GM12872 (cell line): ENCODE results near the gene PKD1.

Experiments
- TF ChIP-seq, protein P1 (sequence below): IDR thresholded peaks from 3 replicates; pipeline ENCODE4 v1.5.1; 2011; ENCODE audit warnings: low read depth, mild to moderate bottlenecking, low read length, moderate library complexity; ENCODE audit not compliant: insufficient read depth

PKD1 gene

DNA sequence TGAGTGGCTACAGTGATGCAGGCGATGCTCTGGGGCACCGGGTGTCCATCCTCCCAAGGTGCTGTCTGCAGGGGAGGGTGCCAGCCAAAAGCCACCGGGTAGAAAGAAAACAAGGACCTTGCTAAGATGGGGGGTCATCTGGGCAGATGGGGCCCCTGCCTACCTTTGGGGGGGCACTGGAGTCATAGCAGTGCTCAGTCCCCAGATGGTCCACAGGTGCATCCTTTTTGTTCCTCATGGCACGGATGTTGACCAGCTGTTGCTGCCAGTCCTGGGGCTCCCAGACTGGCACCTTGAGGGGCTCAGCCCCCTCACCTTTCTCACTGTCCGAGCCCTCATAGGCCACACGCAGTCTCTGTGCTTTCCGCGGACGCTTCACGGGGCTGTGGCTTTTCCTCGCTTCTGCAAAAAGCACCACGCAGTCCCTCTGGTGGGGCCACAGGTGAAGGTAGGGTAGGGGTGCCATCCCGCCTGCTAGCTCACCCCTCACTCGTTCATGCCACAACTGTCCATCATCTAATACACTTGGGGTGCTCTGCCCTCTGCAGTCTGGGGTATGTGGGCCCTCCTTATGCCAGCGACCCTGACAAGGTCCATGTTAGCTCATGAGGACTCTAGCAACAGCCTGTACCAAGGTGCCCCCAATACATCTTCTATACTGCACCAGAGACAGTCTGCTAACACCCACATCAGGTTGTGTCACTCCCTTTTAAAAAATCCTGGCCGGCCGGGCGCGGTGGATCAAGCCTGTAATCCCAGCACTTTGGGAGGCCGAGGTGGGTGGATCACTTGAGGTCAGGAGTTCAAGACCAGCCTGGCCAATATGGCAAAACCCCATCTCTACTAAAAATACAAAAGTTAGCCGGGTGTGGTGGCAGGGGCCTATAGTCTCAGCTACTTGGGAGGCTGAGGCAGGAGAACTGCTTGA lies 89.5 kb downstream of the PKD1 start:
- TF ChIP-seq, protein P1, sequence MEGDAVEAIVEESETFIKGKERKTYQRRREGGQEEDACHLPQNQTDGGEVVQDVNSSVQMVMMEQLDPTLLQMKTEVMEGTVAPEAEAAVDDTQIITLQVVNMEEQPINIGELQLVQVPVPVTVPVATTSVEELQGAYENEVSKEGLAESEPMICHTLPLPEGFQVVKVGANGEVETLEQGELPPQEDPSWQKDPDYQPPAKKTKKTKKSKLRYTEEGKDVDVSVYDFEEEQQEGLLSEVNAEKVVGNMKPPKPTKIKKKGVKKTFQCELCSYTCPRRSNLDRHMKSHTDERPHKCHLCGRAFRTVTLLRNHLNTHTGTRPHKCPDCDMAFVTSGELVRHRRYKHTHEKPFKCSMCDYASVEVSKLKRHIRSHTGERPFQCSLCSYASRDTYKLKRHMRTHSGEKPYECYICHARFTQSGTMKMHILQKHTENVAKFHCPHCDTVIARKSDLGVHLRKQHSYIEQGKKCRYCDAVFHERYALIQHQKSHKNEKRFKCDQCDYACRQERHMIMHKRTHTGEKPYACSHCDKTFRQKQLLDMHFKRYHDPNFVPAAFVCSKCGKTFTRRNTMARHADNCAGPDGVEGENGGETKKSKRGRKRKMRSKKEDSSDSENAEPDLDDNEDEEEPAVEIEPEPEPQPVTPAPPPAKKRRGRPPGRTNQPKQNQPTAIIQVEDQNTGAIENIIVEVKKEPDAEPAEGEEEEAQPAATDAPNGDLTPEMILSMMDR = no peak

DNA sequence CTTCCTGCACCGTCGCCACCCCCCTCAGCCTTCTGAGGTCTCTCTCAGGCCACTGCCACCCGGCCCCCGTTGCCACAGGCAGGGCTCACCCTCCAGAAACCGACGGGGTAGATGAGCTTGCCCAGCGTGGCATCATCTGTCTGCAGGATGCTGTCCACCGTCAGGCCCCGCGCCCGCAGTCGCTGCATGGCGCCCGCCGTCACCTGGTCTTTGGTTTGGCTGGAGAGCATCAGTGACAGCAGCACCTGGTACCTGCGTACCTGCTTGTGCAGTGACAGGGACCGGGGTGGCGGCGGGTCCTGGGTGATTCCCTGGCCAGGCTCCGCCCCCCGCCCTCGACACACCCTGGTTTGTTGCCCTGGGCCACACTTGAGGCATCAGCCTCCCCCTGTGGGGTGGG lies 91.2 kb downstream of the PKD1 start:
- TF ChIP-seq, protein P1 = no peak

DNA sequence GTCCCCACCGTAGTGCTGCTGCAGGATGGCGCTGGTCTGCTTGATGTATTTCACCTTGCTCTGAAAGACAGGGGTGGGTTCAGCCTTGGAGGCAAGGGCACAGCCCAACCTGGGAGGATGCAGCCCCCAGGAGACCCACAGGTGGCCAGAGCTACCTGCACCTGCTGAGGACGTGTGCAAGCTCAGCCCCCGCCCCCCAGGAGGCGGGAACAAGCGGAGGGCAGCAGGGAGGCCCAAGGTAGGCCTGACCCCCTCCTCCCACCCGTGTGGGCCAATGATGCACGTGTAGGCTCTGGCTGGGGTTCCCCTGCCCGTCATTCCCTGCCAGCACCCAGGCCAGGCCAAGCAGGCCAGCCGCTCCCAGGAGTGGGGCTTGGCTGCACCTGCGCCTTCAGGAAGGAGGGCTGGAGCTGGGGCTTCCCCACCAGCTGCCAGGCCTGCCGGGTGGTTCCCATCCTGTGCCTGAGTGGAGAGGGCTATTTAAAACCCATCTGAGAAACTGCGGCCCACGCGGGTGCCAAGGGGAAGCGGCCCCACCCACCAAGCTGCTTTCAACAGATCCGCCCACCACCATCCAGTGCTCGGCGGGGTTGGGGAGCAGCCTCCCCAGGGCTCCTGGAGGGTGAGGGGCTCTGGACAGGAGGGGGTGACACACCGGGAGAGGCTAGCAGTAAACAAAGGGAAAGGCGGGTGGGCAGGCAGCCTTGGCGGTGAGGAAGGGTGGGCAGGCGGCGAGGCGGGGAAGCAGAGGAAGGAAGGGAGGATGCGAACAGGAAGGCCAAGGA lies 91.8 kb downstream of the PKD1 start:
- TF ChIP-seq, protein P1 = no peak

DNA sequence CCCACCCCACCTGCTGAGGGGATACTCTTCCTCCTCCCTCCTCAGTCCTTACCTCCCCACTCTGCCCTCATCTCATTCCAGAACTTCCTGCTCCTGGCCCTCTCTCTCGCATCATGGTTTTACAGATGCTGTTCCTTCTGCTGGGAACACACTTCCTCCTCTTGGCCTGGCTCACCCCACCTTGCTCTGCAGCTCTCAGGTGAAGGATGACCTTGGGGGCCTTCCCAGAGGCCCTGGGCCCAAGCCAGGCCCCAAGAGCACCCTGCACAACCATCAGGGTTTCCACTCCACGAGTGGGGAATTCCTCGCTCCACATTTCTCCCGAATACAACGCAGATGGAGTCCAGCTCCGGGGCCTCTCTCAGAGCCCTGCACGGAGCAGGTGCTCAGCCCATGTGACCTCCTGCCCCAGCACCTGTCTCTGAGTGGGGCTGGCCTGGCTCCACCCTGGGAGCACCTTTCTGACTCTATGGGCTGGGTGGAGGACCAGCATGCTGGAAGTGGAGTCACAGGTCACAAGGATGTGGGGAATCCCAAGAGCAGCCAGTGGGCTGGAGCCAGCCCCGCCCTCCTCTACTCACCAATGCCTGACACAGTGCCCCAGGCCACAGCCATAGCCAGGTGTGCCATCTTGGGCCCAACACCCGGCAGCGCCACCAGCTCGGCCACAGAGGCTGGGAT lies 92.6 kb downstream of the PKD1 start:
- TF ChIP-seq, protein P1 = no peak

DNA sequence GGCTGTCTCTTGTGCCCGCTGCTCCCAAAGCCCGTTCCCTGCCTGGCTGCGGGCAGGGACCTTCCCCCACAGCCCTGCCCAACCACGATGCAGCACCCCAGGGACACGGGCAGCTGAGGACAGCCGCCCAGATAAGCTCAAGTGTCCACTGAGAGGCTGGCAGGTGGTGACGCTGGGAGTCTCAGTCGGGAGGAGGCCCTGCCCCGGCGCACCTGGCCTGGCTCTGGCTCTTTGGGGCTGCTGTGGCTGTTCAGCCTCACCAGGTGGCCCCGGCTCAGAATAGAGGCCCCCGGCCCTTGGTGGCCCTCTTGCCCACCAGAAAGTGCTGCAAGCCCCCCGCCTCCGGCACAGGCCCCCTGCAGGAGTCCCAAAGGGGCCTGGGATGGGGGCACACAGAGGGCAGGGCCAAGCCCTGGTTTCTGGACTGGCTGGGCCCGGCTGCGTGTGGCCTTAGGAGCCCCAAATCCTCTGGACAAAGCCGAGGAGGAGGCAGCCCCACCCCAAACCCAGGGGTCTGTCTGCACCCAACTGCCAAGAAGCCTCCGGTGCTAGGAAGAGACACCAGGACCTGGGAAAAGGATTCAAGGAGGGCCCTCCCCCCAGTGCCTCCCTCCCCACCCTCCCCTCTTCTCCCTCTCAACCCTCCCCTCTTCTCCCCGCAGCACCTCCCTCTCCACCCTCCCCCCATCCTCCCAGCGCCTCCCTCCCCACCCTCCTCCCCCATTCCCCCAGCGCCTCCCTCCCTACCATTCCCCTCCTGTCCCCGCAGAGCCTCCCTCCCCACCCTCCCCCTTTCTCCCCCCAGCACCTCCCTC lies 93.3 kb downstream of the PKD1 start:
- TF ChIP-seq, protein P1 = no peak

DNA sequence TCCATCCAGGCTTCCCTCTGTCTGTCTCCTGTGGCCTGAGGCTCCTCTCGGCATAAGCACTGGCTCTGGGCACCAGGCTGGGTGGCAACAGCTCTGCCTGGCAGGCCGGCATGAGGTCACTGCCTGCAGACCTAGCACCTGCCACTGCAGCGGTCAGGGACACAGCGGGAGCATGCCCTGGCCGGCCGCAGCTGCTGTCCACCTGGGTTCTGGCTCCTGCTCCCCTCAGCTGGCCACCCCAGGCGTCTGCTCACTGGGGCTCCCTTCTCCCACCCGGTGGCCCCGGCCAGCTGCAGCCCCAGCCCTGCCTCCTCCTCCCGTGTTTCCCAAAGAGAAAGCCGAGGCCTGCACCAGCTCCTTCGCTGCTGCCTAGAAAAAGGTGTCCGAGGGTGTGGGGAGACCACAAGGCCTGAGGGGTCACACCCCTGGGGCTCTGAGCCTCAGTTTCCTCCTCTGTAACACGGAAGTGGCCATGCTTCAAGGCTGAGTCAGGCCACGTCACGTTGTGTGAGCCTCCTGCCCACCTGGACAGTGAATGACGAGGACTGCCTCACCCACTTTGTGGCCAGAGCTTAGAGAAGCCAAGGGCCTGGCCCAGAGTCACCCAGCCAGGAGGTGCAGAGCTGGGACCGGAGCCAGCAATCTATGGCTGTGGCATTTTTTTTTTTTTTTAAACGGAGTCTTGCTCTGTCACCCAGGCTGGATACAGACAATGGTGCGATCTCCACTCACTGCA lies 94.7 kb downstream of the PKD1 start:
- TF ChIP-seq, protein P1 = no peak
